ENCODE results near the gene COX7A2L.

- TF ChIP-seq CTCF (IDR thresholded peaks at IDR 0.05) (no peak), POLR2A (IDR thresholded peaks at IDR 0.05) (no peak)
Measured at GRCh38 chr2:42404676-42405075, 43.7 kb upstream of the COX7A2L start.
